HFF-Myc (cell line): ENCODE data around the gene CHORDC1.

Source experiments
- DNase-seq: peaks from one replicate; pipeline ENCODE4 v3.0.0-alpha.2; 2011; ENCODE audit warnings: low read depth; ENCODE audit errors: extremely low read depth
- H3K4me3 ChIP-seq: replicated peaks from 2 replicates; pipeline ENCODE4 v1.5.1; 2011; ENCODE audit warnings: low read depth, mild to moderate bottlenecking, control low read depth, low read length
- CTCF ChIP-seq: IDR thresholded peaks from 2 replicates; pipeline ENCODE4 v1.5.1; 2012; ENCODE audit warnings: mild to moderate bottlenecking, low read depth, low read length, control low read depth; ENCODE audit errors: missing control alignments

Gene CHORDC1

GRCh38 chr11:90222459-90223247, at the start of gene CHORDC1:
CHORDC1 (minus strand) TSS chr11:90223049; CDS start chr11:90222954, 95 bp downstream.
- H3K4me3 ChIP-seq: peak within 1 kb of the TSS; percentile 76
- no peak for TF ChIP-seq CTCF
- peak; percentile 33 for DNase-seq

GRCh38 chr11:90257158-90257525, 34.3 kb upstream of the CHORDC1 start:
- H3K4me3 ChIP-seq: no peak overlapping the region
- DNase-seq: no peak
- TF ChIP-seq CTCF: no peak

GRCh38 chr11:90256404-90257157, 33.7 kb upstream of the CHORDC1 start:
- DNase-seq: no peak
- no peak overlapping the region for H3K4me3 ChIP-seq
- TF ChIP-seq CTCF: no peak

GRCh38 chr11:90254065-90254464, 31.2 kb upstream of the CHORDC1 start:
- no peak overlapping the region for H3K4me3 ChIP-seq
- no peak for DNase-seq
- no peak for TF ChIP-seq CTCF

- TF ChIP-seq CTCF: no peak
- no peak overlapping the region for H3K4me3 ChIP-seq
- no peak for DNase-seq
Measured at GRCh38 chr11:90252053-90252452, 29.2 kb upstream of the CHORDC1 start.

GRCh38 chr11:90251599-90251998, 28.8 kb upstream of the CHORDC1 start:
- TF ChIP-seq CTCF: no peak
- H3K4me3 ChIP-seq: no peak overlapping the region
- no peak for DNase-seq
